ENCODE measurements around the gene EEF2KMT. TPM values are rescaled to one million over a fixed set of nuclear protein-coding genes. Genes with fewer than 3 reads are reported as not detected.
"Not testable (repeated sequence)": the region's sequence is repeated elsewhere in the genome, so short reads cannot be mapped to it uniquely, and the experiment has no call there.

Gene EEF2KMT
- total RNA-seq, 6 experiments from 2014 or later = 13.7 to 20.1 (median 15.9) TPM

DNA sequence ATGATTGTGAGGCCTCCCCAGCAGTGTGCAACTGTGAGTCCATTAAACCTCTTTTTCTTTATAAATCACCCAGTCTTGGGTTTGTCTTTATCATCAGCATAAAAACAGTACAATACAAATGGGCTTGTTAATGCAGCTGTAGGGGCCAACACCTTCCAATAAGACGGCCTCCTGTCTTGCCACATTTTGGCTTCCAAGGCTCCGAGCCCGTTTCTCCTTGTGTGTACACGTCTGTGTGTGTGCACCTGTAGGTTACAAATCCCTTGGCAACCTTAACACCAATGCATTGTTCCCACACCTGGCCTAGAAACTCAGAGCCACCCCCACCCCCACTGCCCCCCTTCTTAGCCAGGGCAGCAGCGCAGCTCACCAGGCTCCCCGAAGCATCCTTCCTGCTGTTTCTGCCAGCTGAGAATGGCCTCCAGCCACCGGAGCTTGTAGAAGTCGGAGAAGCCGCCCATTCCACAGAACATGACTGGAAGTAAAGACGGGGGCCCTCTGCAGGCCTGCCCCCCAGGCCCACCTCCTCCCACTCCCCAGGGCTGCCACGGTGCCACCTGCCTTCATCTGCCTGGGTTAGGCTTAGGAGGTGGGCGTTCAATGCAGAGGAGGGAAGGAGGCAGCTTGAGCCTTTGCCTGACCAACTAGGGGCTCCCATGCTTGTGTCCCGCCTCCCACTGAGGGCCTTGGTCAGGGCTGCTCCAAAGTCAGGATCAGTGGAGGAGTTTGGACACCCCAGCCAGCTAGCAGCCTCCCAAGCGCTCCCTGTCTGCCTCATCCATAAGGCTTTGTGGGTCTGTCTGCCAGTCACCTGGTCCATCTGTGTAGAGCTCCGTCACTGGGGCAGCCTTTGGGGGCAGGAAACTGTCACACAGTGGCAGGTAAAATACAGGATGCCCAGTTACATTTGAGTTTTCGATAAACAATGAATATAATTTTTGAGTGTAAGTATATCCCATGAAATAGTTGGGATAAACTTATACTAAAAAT is 42.4 kb downstream of the EEF2KMT start:
- TF ChIP-seq, protein P1, sequence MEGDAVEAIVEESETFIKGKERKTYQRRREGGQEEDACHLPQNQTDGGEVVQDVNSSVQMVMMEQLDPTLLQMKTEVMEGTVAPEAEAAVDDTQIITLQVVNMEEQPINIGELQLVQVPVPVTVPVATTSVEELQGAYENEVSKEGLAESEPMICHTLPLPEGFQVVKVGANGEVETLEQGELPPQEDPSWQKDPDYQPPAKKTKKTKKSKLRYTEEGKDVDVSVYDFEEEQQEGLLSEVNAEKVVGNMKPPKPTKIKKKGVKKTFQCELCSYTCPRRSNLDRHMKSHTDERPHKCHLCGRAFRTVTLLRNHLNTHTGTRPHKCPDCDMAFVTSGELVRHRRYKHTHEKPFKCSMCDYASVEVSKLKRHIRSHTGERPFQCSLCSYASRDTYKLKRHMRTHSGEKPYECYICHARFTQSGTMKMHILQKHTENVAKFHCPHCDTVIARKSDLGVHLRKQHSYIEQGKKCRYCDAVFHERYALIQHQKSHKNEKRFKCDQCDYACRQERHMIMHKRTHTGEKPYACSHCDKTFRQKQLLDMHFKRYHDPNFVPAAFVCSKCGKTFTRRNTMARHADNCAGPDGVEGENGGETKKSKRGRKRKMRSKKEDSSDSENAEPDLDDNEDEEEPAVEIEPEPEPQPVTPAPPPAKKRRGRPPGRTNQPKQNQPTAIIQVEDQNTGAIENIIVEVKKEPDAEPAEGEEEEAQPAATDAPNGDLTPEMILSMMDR (IDR thresholded peaks at IDR 0.05) = no peak
- Mint-ChIP-seq H3K9me3 (no peaks in the 10 kb centered on the region), H3K27me3 (ENCODE audit: insufficient read depth) (peaks cover 15% of the 10 kb centered on the region), H3K27ac (no peak overlapping the region), H3K4me3 (no peak overlapping the region), H3K4me1 (ENCODE audit: low read depth) (no peaks in the 10 kb centered on the region), H3K36me3 (ENCODE audit: low read depth) (no peaks in the 10 kb centered on the region)
- DNase-seq = no peak

DNA sequence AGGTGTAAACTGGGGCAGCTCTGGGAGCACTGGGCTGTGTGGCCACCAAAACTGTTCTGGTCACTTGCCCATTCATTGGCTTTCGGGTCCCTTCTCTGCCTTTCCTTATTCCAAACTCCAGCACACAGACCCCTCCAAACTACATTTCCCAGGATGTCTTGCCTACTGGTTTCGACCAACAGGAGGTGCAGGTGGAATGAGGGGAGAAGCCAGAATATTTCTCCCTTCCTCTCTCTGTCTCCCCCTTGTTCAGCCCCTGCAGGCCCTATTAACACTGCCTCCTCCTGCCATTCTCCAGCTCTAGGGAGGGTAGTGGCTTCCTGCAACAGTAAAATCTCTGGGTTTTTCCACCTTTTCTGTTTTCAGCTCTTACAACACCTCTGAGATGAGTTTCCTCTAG is 50.7 kb downstream of the EEF2KMT start:
- TF ChIP-seq, protein P1 (IDR thresholded peaks at IDR 0.05) = no peak
- no peak overlapping the region for H3K27ac Mint-ChIP-seq
- no peaks in the 10 kb centered on the region for H3K9me3 Mint-ChIP-seq
- no peaks in the 10 kb centered on the region for H3K36me3 Mint-ChIP-seq (ENCODE audit: low read depth)
- H3K4me1 Mint-ChIP-seq (ENCODE audit: low read depth) = peaks cover 9% of the 10 kb centered on the region
- peaks cover 11% of the 10 kb centered on the region for H3K27me3 Mint-ChIP-seq (ENCODE audit: insufficient read depth)
- no peak overlapping the region for H3K4me3 Mint-ChIP-seq
- DNase-seq = no peak

DNA sequence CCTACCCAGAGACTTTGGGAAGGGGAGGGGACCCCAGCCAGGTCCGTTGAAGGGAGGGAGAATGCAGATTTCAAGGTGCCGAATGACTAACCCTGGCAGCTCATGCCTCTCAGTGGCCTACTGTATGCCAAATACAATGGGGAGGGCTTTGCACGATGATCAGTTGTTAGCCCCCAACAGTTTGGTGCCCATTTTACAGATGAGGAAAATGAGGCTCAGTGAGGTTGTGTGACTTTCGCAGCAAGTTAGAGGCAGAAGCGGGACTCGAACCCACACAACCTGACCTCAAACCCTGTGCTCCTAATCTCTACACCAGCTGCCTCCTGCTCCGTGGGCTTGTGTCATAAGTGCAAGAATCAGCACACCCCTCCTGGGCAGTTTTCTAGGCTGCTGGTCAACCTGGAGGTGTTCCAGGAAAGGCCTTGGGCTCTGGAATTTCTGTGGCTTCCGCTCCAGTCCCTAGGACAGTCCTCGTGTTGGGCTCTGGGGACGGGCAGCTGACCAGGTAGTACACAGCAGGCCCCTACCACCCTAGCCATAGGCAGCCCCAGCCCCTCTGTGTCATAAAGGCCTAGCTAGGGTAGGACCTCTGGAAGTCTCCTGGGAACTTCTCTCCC is 52.0 kb downstream of the EEF2KMT start:
- TF ChIP-seq, protein P1 (IDR thresholded peaks at IDR 0.05) = no peak
- peaks cover 15% of the 10 kb centered on the region for H3K27me3 Mint-ChIP-seq (ENCODE audit: insufficient read depth)

DNA sequence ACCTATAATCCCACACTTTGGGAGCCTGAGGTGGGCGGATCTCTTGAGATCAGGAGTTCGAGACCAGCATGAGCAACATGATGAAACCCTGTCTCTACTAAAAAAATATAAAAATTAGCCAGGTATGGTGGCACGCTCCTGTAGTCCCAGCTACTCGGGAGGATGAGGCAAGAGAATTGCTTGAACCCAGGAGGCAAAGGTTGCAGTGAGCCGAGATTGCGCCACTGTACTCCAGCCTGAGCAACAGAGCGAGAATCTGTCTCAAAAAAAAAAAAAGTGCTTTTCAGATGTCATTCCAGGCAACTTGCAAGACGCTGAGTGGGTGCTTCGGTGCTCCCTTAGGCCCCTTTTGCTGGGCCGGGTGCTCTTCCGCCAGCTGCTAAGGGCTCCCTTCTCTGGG is 53.0 kb downstream of the EEF2KMT start:
- not testable (repeated sequence) for H3K27ac Mint-ChIP-seq; H3K36me3 Mint-ChIP-seq (ENCODE audit: low read depth); H3K9me3 Mint-ChIP-seq; DNase-seq; H3K4me3 Mint-ChIP-seq
- H3K4me1 Mint-ChIP-seq (ENCODE audit: low read depth) = peaks cover 24% of the 10 kb centered on the region
- peaks cover 15% of the 10 kb centered on the region for H3K27me3 Mint-ChIP-seq (ENCODE audit: insufficient read depth)

More for the DNA sequence above, 52.0 kb downstream of the EEF2KMT start:
- no peaks in the 10 kb centered on the region for H3K36me3 Mint-ChIP-seq (ENCODE audit: low read depth)
- H3K9me3 Mint-ChIP-seq = no peaks in the 10 kb centered on the region
- peaks cover 22% of the 10 kb centered on the region for H3K4me1 Mint-ChIP-seq (ENCODE audit: low read depth)
- H3K4me3 Mint-ChIP-seq = no peak overlapping the region
- no peak overlapping the region for H3K27ac Mint-ChIP-seq
- no peak for DNase-seq

DNA sequence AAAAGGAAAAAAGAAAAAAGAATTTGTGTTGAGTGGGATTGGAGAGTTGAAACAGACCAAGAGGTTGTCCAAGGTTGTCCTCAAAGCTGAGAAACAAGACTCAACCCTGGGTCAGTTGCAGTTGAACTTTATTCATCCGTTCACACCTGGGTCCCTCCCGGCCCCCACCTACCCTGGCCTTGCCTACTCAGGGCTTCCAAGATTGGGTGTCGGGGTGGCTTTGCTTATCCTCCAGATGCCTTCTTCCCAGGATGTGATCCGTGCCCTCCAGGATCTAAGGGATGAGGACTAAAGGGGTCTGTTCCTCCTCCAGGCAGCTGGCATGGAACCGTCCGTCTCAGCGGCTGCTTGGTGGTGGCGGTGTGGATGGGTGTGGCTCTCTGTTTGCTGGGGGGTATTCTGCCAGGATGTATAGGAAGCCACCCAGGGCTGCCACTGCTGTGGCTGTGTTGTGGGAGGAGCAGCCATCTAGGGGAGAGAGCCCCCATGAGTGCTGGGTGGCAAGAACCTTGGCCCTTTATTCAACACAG is 53.5 kb downstream of the EEF2KMT start:
- Mint-ChIP-seq H3K27me3 (ENCODE audit: insufficient read depth) (peaks cover 15% of the 10 kb centered on the region), H3K4me1 (ENCODE audit: low read depth) (peaks cover 24% of the 10 kb centered on the region), H3K36me3 (ENCODE audit: low read depth) (no peaks in the 10 kb centered on the region)

More for the DNA sequence above, 53.5 kb downstream of the EEF2KMT start:
- Mint-ChIP-seq H3K4me3 (no peak overlapping the region), H3K9me3 (no peaks in the 10 kb centered on the region), H3K27ac (no peak overlapping the region)
- DNase-seq = no peak
- TF ChIP-seq, protein P1 (IDR thresholded peaks at IDR 0.05) = no peak
